H1 (cell line): ENCODE measurements around the gene ANO2. TPM values are rescaled to one million over a fixed set of nuclear protein-coding genes. Genes with fewer than 3 reads are reported as not detected.

Experiments used
- CTCF ChIA-PET: fragments of 300-600 bp; sonication (Branson Sonifier 250); formaldehyde crosslinking; loops from one replicate; lab custom pipeline; 2021; ENCODE audit not compliant: partially characterized antibody; lab: Charles Lee
- POLR2A ChIA-PET: fragments of 300-600 bp; sonication (Branson Sonifier 250); formaldehyde crosslinking; loops from one replicate; lab custom pipeline; 2021; ENCODE audit warnings: inconsistent platforms; ENCODE audit not compliant: partially characterized antibody; lab: Charles Lee
- DNase-seq, 2 experiments: peaks; one replicate each; pipeline versions ENCODE4 v3.0.0 to v3.0.0-alpha.2; 2010 to 2022; ENCODE audit warnings: low spot score in 2 of 2, low read depth in 1 of 2, mixed read lengths in 1 of 2
- FAIRE-seq: peaks from 2 replicates; lab custom pipeline; 2011; peaks lifted over from hg19 to GRCh38; lab: Jason Lieb, UNC
- H2AFZ ChIP-seq: 2 replicates; pipeline ENCODE4 v1.8.1; 2012; ENCODE audit warnings: low read length, inconsistent platforms
- H2AK5ac ChIP-seq: 2 replicates; pipeline ENCODE4 v1.6.1; 2013; ENCODE audit warnings: low read depth, low read length
- H2BK120ac ChIP-seq: replicated peaks from 2 replicates; pipeline ENCODE3; 2013; ENCODE audit warnings: low read depth, low read length, inconsistent platforms
- H2BK12ac ChIP-seq: 2 replicates; pipeline ENCODE4 v1.6.1; 2013; ENCODE audit warnings: low read depth, low read length
- H2BK15ac ChIP-seq: 2 replicates; pipeline ENCODE4 v1.6.1; 2013; ENCODE audit warnings: low read length
- H2BK20ac ChIP-seq: 2 replicates; pipeline ENCODE4 v1.6.1; 2013; ENCODE audit warnings: low read length
- H2BK5ac ChIP-seq: 2 replicates; pipeline ENCODE4 v1.6.1; 2013; ENCODE audit warnings: low read depth, low read length
- H3K14ac ChIP-seq: 2 replicates; pipeline ENCODE4 v1.6.1; 2013; ENCODE audit warnings: inconsistent platforms; ENCODE audit not compliant: insufficient read length
- H3K18ac ChIP-seq: 2 replicates; pipeline ENCODE4 v1.6.1; 2013; ENCODE audit warnings: low read length; ENCODE audit errors: extremely low read depth
- H3K23ac ChIP-seq: 2 replicates; pipeline ENCODE4 v1.6.1; 2013; ENCODE audit warnings: inconsistent platforms; ENCODE audit not compliant: insufficient read length
- H3K23me2 ChIP-seq: 2 replicates; pipeline ENCODE4 v1.6.1; 2013; ENCODE audit warnings: low read depth, low read length
- H3K27ac ChIP-seq: 2 replicates; pipeline ENCODE4 v1.6.1; 2011; ENCODE audit warnings: low read depth, low read length, inconsistent platforms
- H3K27me3 ChIP-seq, 4 experiments: replicated peaks in 1 of 4; 1 replicate in 1 of 4; 2 replicates in 3 of 4; pipeline versions ENCODE4 v1.6.1 to v1.8.1; 2011 to 2013; ENCODE audit warnings: low read length in 3 of 4, mild to moderate bottlenecking in 3 of 4, inconsistent platforms in 2 of 4, mixed read lengths in 2 of 4, moderate library complexity in 1 of 4; ENCODE audit not compliant: control insufficient read depth in 3 of 4, insufficient read depth in 3 of 4; ENCODE audit errors: extremely low read depth in 1 of 4
- H3K36me3 ChIP-seq, 4 experiments: 2 replicates each; pipeline versions ENCODE4 v1.6.1 to v1.8.1; 2011 to 2013; ENCODE audit warnings: mild to moderate bottlenecking in 4 of 4, low read length in 3 of 4, moderate library complexity in 2 of 4, control low read depth in 1 of 4, inconsistent platforms in 1 of 4; ENCODE audit not compliant: insufficient read depth in 4 of 4, control insufficient read depth in 2 of 4
- H3K4ac ChIP-seq: replicated peaks from 2 replicates; pipeline ENCODE3; 2013; ENCODE audit warnings: low read length, low read depth, mixed read lengths, inconsistent platforms; ENCODE audit not compliant: insufficient read length
- H3K4me1 ChIP-seq, 4 experiments: replicated peaks in 1 of 4; 1 replicate in 1 of 4; 2 replicates in 3 of 4; pipeline versions ENCODE4 v1.6.1 to v1.8.1; 2011 to 2013; ENCODE audit warnings: low read length in 3 of 4, inconsistent platforms in 2 of 4, mixed read lengths in 1 of 4; ENCODE audit not compliant: insufficient read depth in 4 of 4, control insufficient read depth in 3 of 4
- H3K4me2 ChIP-seq, 2 experiments: 2 replicates each; pipeline versions ENCODE4 v1.6.1 to v1.8.1; 2011 to 2013; ENCODE audit warnings: low read depth in 2 of 2, low read length in 2 of 2, control low read depth in 1 of 2, inconsistent platforms in 1 of 2, mild to moderate bottlenecking in 1 of 2; ENCODE audit not compliant: insufficient read depth in 1 of 2
- H3K4me3 ChIP-seq, 4 experiments: fragments of 200-600, 300-600 bp in 1 of 4; sonication (generic), shearing (Covaris generic), sonication (Bioruptor Twin) in 1 of 4; 2 replicates each; pipeline versions ENCODE4 v1.5.1 to v1.8.1; 2011 to 2016; ENCODE audit warnings: low read length in 4 of 4, low read depth in 3 of 4, control low read depth in 2 of 4, inconsistent platforms in 2 of 4, mild to moderate bottlenecking in 2 of 4, mixed read lengths in 1 of 4, moderate library complexity in 1 of 4; ENCODE audit not compliant: insufficient read depth in 2 of 4; ENCODE audit errors: extremely low read depth in 1 of 4
- H3K56ac ChIP-seq: replicated peaks from 2 replicates; pipeline ENCODE3; 2013; ENCODE audit warnings: low read depth, mild to moderate bottlenecking, mixed read lengths, low read length, inconsistent platforms; ENCODE audit not compliant: insufficient read length
- H3K79me1 ChIP-seq: 2 replicates; pipeline ENCODE4 v1.6.1; 2013; ENCODE audit warnings: low read depth, low read length, control low read depth
- H3K79me2 ChIP-seq, 2 experiments: 2 replicates each; pipeline versions ENCODE4 v1.6.1 to v1.8.1; 2012 to 2013; ENCODE audit warnings: low read length in 2 of 2, mild to moderate bottlenecking in 2 of 2, inconsistent platforms in 1 of 2; ENCODE audit not compliant: insufficient read depth in 2 of 2, control insufficient read depth in 1 of 2
- H3K9ac ChIP-seq, 4 experiments: replicated peaks in 1 of 4; 1 replicate in 1 of 4; 2 replicates in 3 of 4; pipeline versions ENCODE4 v1.6.1 to v1.8.1; 2011 to 2013; ENCODE audit warnings: low read depth in 3 of 4, low read length in 3 of 4, control low read depth in 2 of 4, mild to moderate bottlenecking in 2 of 4, moderate library complexity in 2 of 4, inconsistent platforms in 1 of 4; ENCODE audit errors: extremely low read depth in 1 of 4
- H3K9me3 ChIP-seq, 2 experiments: 2 replicates each; pipeline versions ENCODE4 v1.6.1 to v1.8.1; 2012 to 2013; ENCODE audit warnings: mild to moderate bottlenecking in 2 of 2, moderate library complexity in 2 of 2, control low read depth in 1 of 2, inconsistent platforms in 1 of 2, low read depth in 1 of 2, low read length in 1 of 2, mixed read lengths in 1 of 2; ENCODE audit not compliant: insufficient read depth in 2 of 2
- H4K20me1 ChIP-seq, 2 experiments: replicated peaks in 1 of 2; 2 replicates each; pipeline versions ENCODE3 to v1.8.1; 2011 to 2013; ENCODE audit warnings: inconsistent platforms in 2 of 2, low read length in 2 of 2, mild to moderate bottlenecking in 1 of 2; ENCODE audit not compliant: insufficient read depth in 2 of 2, control insufficient read depth in 1 of 2
- H4K5ac ChIP-seq: 2 replicates; pipeline ENCODE4 v1.6.1; 2013; ENCODE audit warnings: low read length, low read depth, mixed read lengths, inconsistent platforms; ENCODE audit not compliant: insufficient read length
- H4K8ac ChIP-seq: 2 replicates; pipeline ENCODE4 v1.8.0; 2013; ENCODE audit warnings: mild to moderate bottlenecking, moderate library complexity, low read length, inconsistent platforms; ENCODE audit not compliant: insufficient read depth; ENCODE audit errors: extremely low read depth
- H4K91ac ChIP-seq: replicated peaks from 2 replicates; pipeline ENCODE3; 2013; ENCODE audit warnings: low read length, mixed read lengths, inconsistent platforms; ENCODE audit not compliant: insufficient read length
- CEBPB ChIP-seq: IDR thresholded peaks from 2 replicates; pipeline ENCODE4 v1.6.1; 2012; ENCODE audit warnings: low read depth, low read length
- CHD1 ChIP-seq: IDR thresholded peaks from 2 replicates; pipeline ENCODE4 v1.6.1; 2012; ENCODE audit warnings: low read depth, low read length, improper control_type of control experiment
- E2F6 ChIP-seq: IDR thresholded peaks from 2 replicates; pipeline ENCODE4 v1.6.1; 2012; ENCODE audit warnings: inconsistent platforms
- FOSL1 ChIP-seq: IDR thresholded peaks from 2 replicates; pipeline ENCODE4 v1.6.1; 2011; ENCODE audit warnings: mild to moderate bottlenecking, low read depth, low read length, moderate library complexity; ENCODE audit not compliant: insufficient read depth
- KDM4A ChIP-seq: IDR thresholded peaks from one replicate; pipeline ENCODE4 v1.7.1; 2012; ENCODE audit warnings: low read depth, mild to moderate bottlenecking, moderate library complexity, low read length, inconsistent platforms; ENCODE audit not compliant: severe bottlenecking
- TBP ChIP-seq: IDR thresholded peaks from 2 replicates; pipeline ENCODE4 v1.6.1; 2011; ENCODE audit warnings: low read depth, low read length, improper control_type of control experiment
- TCF12 ChIP-seq: IDR thresholded peaks from 2 replicates; pipeline ENCODE4 v1.6.1; 2011; ENCODE audit warnings: low read depth, mild to moderate bottlenecking, low read length
- WGBS, 2 experiments: shearing (Covaris generic) in 1 of 2; methylation state at CpG; one replicate each; pipeline versions ENCODE4 v1.1.6 to v1.1.7; 2013 to 2015; ENCODE audit warnings: low lambda C conversion rate in 2 of 2, mixed read lengths in 2 of 2, inconsistent platforms in 1 of 2, low coverage in 1 of 2, missing lambda C conversion rate in 1 of 2; ENCODE audit not compliant: insufficient replicate concordance in 2 of 2, insufficient coverage in 1 of 2, insufficient read length in 1 of 2; ENCODE audit errors: extremely low coverage in 1 of 2, missing lambda C conversion rate in 1 of 2; 5-methylcytosine and 5-hydroxymethylcytosine counted together
- polyA plus RNA-seq, 7 experiments: library from polyadenylated mRNA; depleted of rRNA in 3 of 7; stranded (reverse) in 5 of 7; unstranded in 2 of 7; fragments of >200 nt in 5 of 7; fragments of 200-250 nt in 2 of 7; gene quantifications; 1 replicate in 5 of 7; 2 replicates in 1 of 7; 4 replicates in 1 of 7; pipeline versions ENCODE4 v1.2.1 to v1.2.3, GENCODE V29; 2011 to 2013; ENCODE audit warnings: missing spikeins in 2 of 7, mixed read lengths in 2 of 7
- total RNA-seq: library from RNA; stranded (reverse); fragmentation: NEBNext Ultra II Directional; extraction: Animal tissue kit (Norgen Biotek cat#: 25700); gene quantifications from 2 replicates; pipeline ENCODE4 v1.2.1, GENCODE V29; 2021

The ANO2 gene
- total and polyA plus RNA-seq, 2 of the 8 experiments (the other 6 are each of a cell fraction or from before 2014, with no cell fraction given), result 1.9 to 5.5 TPM

GRCh38 chr12:5900533-5901205, 44.4 kb downstream of the ANO2 start:
- H3K4me2 ChIP-seq, result no peak overlapping the region
- no peaks in the 10 kb centered on the region for H3K79me1 ChIP-seq
- H3K79me2 ChIP-seq, result no peaks in the 10 kb centered on the region
- H3K4ac ChIP-seq, result no peak overlapping the region
- H4K5ac ChIP-seq, result no peak overlapping the region
- H4K20me1 ChIP-seq, result no peaks in the 10 kb centered on the region
- H2AK5ac ChIP-seq, result no peak overlapping the region
- no peaks in the 10 kb centered on the region for H3K27me3 ChIP-seq
- no peaks in the 10 kb centered on the region for H3K23me2 ChIP-seq
- TF ChIP-seq FOSL1 (no peak), CHD1 (no peak), E2F6 (no peak), TBP (no peak), CEBPB (no peak), KDM4A (no peak), TCF12 (no peak)
- 75% methylated on average over 15 of the region's 15 CpGs; no CpG with 5 or more reads in 1 of the 2 experiments for WGBS, 2 experiments
- no peak overlapping the region for H2AFZ ChIP-seq
- ChIA-PET CTCF (interaction anchor here (0.9 to 2.1 kb wide), 4 partner anchors 11 to 87 kb away, joined by 3 to 11 read pairs (median 6); no protein-coding TSS in a partner anchor), POLR2A (no interaction called here)
- no peak overlapping the region for H3K4me3 ChIP-seq
- H3K9ac ChIP-seq, result no peak overlapping the region
- H3K14ac ChIP-seq, result no peak overlapping the region
- H3K18ac ChIP-seq, result no peak overlapping the region
- H3K9me3 ChIP-seq, result no peaks in the 10 kb centered on the region
- H4K91ac ChIP-seq, result no peak overlapping the region
- H3K36me3 ChIP-seq, result no peaks in the 10 kb centered on the region
- no peak overlapping the region for H3K56ac ChIP-seq
- H2BK5ac ChIP-seq, result no peak overlapping the region
- no peak for DNase-seq
- H2BK120ac ChIP-seq, result no peak overlapping the region
- H4K8ac ChIP-seq, result no peak overlapping the region; the same call in 1 of the 2 replicates
- no peaks in the 10 kb centered on the region for H3K4me1 ChIP-seq
- no peak overlapping the region for H3K23ac ChIP-seq
- no peak for FAIRE-seq
- no peak overlapping the region for H2BK20ac ChIP-seq
- no peak overlapping the region for H2BK12ac ChIP-seq
- H3K27ac ChIP-seq, result no peak overlapping the region
- no peak overlapping the region for H2BK15ac ChIP-seq
